ENCODE measurements around the gene RHOC.

DNA sequence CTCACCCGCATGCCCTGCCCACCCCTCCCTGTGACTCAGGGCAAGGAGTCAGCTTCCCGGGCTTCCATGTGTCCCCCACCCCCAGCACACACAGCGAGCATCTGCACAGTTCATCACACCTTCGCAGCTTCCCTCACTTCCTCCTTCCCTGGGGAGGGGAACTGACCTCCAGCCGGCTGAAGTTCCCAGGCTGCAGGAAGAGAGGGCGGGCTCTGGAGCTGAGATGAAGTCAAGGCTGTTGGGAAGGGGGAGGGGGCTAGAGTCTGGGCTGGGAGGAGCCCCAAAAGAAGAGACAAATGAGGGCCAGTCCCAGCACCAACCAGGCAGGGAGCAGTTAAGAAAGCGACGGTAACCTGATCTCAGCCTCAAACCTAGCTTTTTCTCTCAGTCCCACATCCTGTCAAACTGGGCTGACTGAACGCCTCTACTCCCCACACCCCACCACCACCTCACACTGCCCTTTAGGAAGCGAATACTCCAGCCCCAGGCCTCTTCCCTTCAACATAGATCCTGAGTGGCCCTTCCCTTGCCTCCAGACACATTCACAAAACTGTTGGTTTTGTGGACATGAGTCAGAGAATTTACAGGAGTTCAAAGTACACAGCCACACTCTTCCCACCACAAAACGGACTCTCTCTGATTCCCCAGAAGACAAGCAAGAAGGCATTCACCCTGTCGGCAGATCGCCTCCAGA lies 1.8 kb downstream of the RHOC start:
- TF ChIP-seq CTCF (IDR thresholded peaks at IDR 0.05; ENCODE audit: low read length) (no peak), EZH2 (IDR thresholded peaks at IDR 0.05; ENCODE audit: borderline replicate concordance, low read length) (no peak)
